Gastroesophageal sphincter (tissue), 4 donors: ENCODE results near the gene ENO2. TPM values are rescaled to one million over a fixed set of nuclear protein-coding genes. Genes with fewer than 3 reads are reported as not detected.

Source experiments
- ATAC-seq: fragments of 150-250 bp; one replicate; pipeline ENCODE4 v1.9.1; 2016; ENCODE audit warnings: mild to moderate bottlenecking, moderate library complexity
- H3K27ac ChIP-seq, 4 donors: fragments of 200-600 bp; sonication (generic) in 3 of 4; 1 replicate in 3 of 4; 2 replicates in 1 of 4; pipeline ENCODE4 v1.5.1; 2016 to 2019
- H3K27me3 ChIP-seq: fragments of 200-600 bp; sonication (generic); one replicate; pipeline ENCODE4 v1.5.1; 2019
- H3K36me3 ChIP-seq, 2 donors: fragments of 200-600 bp; sonication (generic); one replicate each; pipeline ENCODE4 v1.5.1; 2019; ENCODE audit warnings: control low read depth in 1 of 2
- H3K4me1 ChIP-seq, 3 donors: fragments of 200-600 bp; sonication (generic); 1 replicate in 2 of 3; 2 replicates in 1 of 3; pipeline ENCODE4 v1.5.1; 2016 to 2019; ENCODE audit warnings: control low read depth in 2 of 3
- H3K4me3 ChIP-seq, 2 donors: fragments of 200-600 bp; sonication (generic); one replicate each; pipeline ENCODE4 v1.5.1; 2019; ENCODE audit warnings: mild to moderate bottlenecking in 1 of 2, moderate library complexity in 1 of 2
- H3K9me3 ChIP-seq, 3 donors: fragments of 200-600 bp; sonication (generic); one replicate each; pipeline ENCODE4 v1.5.1; 2017 to 2019; ENCODE audit warnings: control low read depth in 2 of 3
- CTCF ChIP-seq, 4 experiments: fragments of 200-600 bp in 2 of 4; fragments of 450-650 bp in 2 of 4; sonication (generic) in 1 of 4; IDR thresholded peaks; one replicate each; pipeline ENCODE4 v1.5.1; 2017 to 2019; ENCODE audit warnings: antibody characterized with exemption in 4 of 4, mild to moderate bottlenecking in 2 of 4, moderate library complexity in 2 of 4
- EP300 ChIP-seq: sonication (generic); formaldehyde crosslinking; IDR thresholded peaks from one replicate; pipeline ENCODE4 v1.6.1; 2017; ENCODE audit warnings: antibody characterized with exemption, mild to moderate bottlenecking
- POLR2A ChIP-seq, 2 donors: fragments of 450-650 bp; IDR thresholded peaks; one replicate each; pipeline ENCODE4 v1.6.1; 2017; ENCODE audit warnings: antibody characterized with exemption in 2 of 2, mild to moderate bottlenecking in 2 of 2, moderate library complexity in 1 of 2
- POLR2AphosphoS5 ChIP-seq: sonication (generic); formaldehyde crosslinking; IDR thresholded peaks from one replicate; pipeline ENCODE4 v1.6.1; 2017; ENCODE audit warnings: antibody characterized with exemption
- WGBS, 2 donors: methylation state at CpG; one replicate each; pipeline ENCODE4 v1.1.5; 2018; ENCODE audit warnings: low coverage in 1 of 2; 5-methylcytosine and 5-hydroxymethylcytosine counted together
- total RNA-seq, 4 donors: library from RNA; depleted of rRNA; stranded (reverse); fragments of >200 nt; gene quantifications; one replicate each; pipeline ENCODE4 v1.1.0, GENCODE V29; 2016

The ENO2 gene
- total RNA-seq, 4 donors from 2014 or later = 31.2 to 68.2 (median 43.5) TPM

DNA sequence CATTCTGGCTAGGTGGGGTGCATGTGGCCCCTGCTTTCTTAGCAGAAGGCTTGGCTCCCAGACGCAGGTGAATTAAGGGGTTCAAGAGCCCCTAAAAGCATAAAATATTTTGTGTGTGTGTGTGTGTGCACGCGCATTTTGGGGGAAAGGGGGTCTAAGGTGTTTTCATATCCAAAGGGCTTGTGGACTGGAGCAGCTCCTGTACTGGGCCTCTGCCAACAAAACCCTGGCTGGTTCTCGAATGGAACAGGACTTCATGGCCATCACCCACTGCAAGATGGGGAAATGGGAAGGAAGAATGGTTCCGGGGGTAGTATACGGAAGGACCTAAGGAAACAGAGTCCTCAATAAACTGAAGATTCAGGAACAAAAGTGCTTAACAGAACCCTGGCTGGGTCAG is 9.5 kb downstream of the ENO2 start:
- no peaks in the 10 kb centered on the region for H3K27me3 ChIP-seq
- H3K4me1 ChIP-seq = peaks cover 9 to 43% (median 19%) of the 10 kb centered on the region in 3 donors
- H3K36me3 ChIP-seq = peaks cover 0 to 50% of the 10 kb centered on the region in 2 donors
- H3K4me3 ChIP-seq = no peak overlapping the region
- 20 to 52% methylated on average over 1 to 5 of the region's 6 CpGs for WGBS, 2 donors
- H3K27ac ChIP-seq = peak overlapping the region in 3 of 4 donors; percentile 91 to 100 (median 97)
- H3K9me3 ChIP-seq = no peaks in the 10 kb centered on the region
- no peak for TF ChIP-seq EP300
- TF ChIP-seq POLR2A (IDR thresholded peaks at IDR 0.05) = no peak
- no peak for TF ChIP-seq POLR2AphosphoS5
- ATAC-seq = no peak

DNA sequence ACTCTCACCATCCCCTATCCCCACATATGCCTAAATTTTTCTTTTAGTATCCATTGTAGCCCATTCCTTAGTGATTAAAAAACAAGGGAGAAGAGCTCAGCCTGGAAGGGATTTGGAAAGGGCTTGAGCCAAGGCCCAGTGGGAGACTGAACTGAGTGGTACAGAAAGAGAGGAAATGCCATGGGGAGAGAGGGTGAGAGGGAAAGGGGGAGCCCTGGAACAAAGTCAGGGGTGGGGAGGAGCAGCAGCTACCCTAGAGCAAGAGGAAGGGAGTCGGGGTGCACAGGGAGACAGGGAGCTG is 10.8 kb downstream of the ENO2 start:
- WGBS, 2 donors = 0% methylated on average over 1 of the region's 1 CpG
- TF ChIP-seq POLR2A (IDR thresholded peaks at IDR 0.05) (no peak), EP300 (no peak), CTCF (IDR thresholded peaks at IDR 0.05) (no peak), POLR2AphosphoS5 (no peak)
- Histone ChIP-seq H3K27ac (peak overlapping the region; percentile 91 to 100 (median 96)), H3K4me3 (peak overlapping the region in 1 of 2 donors; percentile 97), H3K36me3 (peaks cover 0 to 37% of the 10 kb centered on the region in 2 donors), H3K27me3 (no peaks in the 10 kb centered on the region), H3K9me3 (no peaks in the 10 kb centered on the region), H3K4me1 (peaks cover 9 to 56% (median 28%) of the 10 kb centered on the region in 3 donors)
- ATAC-seq = peak; percentile 0

GRCh38 chr12:6925540-6926279 is 11.3 kb downstream of the ENO2 start:
- 7 to 17% methylated on average over 3 to 4 of the region's 8 CpGs for WGBS, 2 donors
- Histone ChIP-seq H3K27ac (peak overlapping the region; percentile 91 to 100 (median 96)), H3K9me3 (no peaks in the 10 kb centered on the region), H3K36me3 (peaks cover 0 to 32% of the 10 kb centered on the region in 2 donors), H3K4me1 (peaks cover 9 to 61% (median 28%) of the 10 kb centered on the region in 3 donors), H3K27me3 (no peaks in the 10 kb centered on the region), H3K4me3 (peak overlapping the region; percentile 94 to 97)
- ATAC-seq = peak; percentile 78
- peak in 1 of 2 donors; percentile 7 for TF ChIP-seq POLR2A (IDR thresholded peaks at IDR 0.05)
- no peak for TF ChIP-seq EP300
- peak; percentile 80 for TF ChIP-seq POLR2AphosphoS5
- peak in 1 of 4 experiments; percentile 18 for TF ChIP-seq CTCF (IDR thresholded peaks at IDR 0.05)

GRCh38 chr12:6927379-6928021 is 13.1 kb downstream of the ENO2 start, which contains the start of gene ATN1:
Gene ATN1 (plus strand): TSS chr12:6927959. CDS start chr12:6934002, 6,043 bp downstream.
- 0 to 1% methylated on average over 11 to 23 of the region's 66 CpGs for WGBS, 2 donors
- Histone ChIP-seq H3K36me3 (peaks cover 0 to 14% of the 10 kb centered on the region in 2 donors), H3K4me3 (peak within 1 kb of the TSS; percentile 94 to 97), H3K9me3 (no peaks in the 10 kb centered on the region), H3K27me3 (no peaks in the 10 kb centered on the region), H3K4me1 (peaks cover 9 to 79% (median 36%) of the 10 kb centered on the region in 3 donors), H3K27ac (peak within 1 kb of the TSS; percentile 91 to 100 (median 96))
- peak; percentile 70 for ATAC-seq
- TF ChIP-seq POLR2A (IDR thresholded peaks at IDR 0.05) = peak; percentile 53 to 65
- no peak for TF ChIP-seq EP300
- TF ChIP-seq POLR2AphosphoS5 = peak; percentile 85

DNA sequence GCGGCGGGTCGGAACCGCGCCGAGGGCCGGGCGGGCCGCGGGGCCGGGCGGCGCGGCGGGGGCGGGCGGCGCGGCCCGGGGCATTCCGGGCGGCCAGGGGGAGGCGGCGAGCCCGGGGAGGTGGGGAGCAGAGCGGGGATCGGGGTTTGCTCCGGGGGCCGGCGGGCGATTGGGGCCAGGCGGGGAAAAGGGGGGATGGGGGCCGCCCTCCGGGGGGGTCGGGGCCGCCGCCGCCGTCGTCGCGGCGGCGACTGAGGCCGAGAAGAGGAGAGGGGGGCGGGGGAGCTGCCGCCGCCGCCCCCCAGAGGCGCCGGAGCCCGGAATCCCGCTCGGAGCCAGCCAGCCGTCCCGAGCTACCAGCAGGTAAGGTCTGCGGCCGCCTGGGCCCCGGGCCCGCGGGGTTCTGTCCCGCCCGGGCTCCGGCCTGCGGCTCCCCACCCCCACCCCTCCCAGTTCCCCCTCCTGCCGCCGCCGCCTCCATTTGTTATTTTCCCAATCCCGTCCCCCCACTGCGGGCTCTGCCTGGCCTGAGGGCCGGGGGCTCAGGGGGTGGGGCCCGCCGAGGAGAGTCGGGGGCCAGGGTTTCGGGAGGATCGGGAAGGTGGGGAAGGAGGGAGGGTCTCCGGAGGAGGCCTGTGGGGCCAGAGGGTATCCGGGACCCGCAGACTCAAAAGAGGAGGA is 13.8 kb downstream of the ENO2 start:
- Histone ChIP-seq H3K4me3 (peak overlapping the region; percentile 94 to 97), H3K36me3 (peaks cover 0 to 7% of the 10 kb centered on the region in 2 donors), H3K27ac (peak overlapping the region; percentile 91 to 100 (median 96)), H3K9me3 (no peaks in the 10 kb centered on the region), H3K4me1 (peaks cover 9 to 86% (median 36%) of the 10 kb centered on the region in 3 donors), H3K27me3 (no peaks in the 10 kb centered on the region)
- ATAC-seq = no peak
- TF ChIP-seq EP300 (no peak), POLR2A (IDR thresholded peaks at IDR 0.05) (peak in 1 of 2 donors; percentile 24)
- WGBS, 2 donors = 0% methylated on average over 1 to 3 of the region's 79 CpGs
